ENCODE measurements around the gene IFTAP.

IFTAP gene

GRCh38 chr11:36578458-36578857 lies 15.8 kb upstream of the IFTAP start:
- peaks cover 5% of the 10 kb centered on the region; the same call in 1 of the 2 replicates for H3K9me3 ChIP-seq (ENCODE audit: control insufficient read depth, insufficient read depth, low read length)
- no peak overlapping the region for H3K9ac ChIP-seq (ENCODE audit: low read depth, low read length)
- no peaks in the 10 kb centered on the region; the same call in 1 of the 2 replicates for H3K36me3 ChIP-seq (ENCODE audit: insufficient read depth, low read length)
- H3K4me1 ChIP-seq (ENCODE audit: insufficient read depth, low read length), result no peaks in the 10 kb centered on the region

GRCh38 chr11:36581536-36581935 lies 12.8 kb upstream of the IFTAP start:
- Histone ChIP-seq H3K4me1 (ENCODE audit: insufficient read depth, low read length) (no peaks in the 10 kb centered on the region), H3K36me3 (ENCODE audit: insufficient read depth, low read length) (no peaks in the 10 kb centered on the region; the same call in 1 of the 2 replicates), H3K9ac (ENCODE audit: low read depth, low read length) (no peak overlapping the region), H3K9me3 (ENCODE audit: control insufficient read depth, insufficient read depth, low read length) (peaks cover 5% of the 10 kb centered on the region; the same call in 1 of the 2 replicates)

- no peak overlapping the region for H3K9ac ChIP-seq (ENCODE audit: low read depth, low read length)
Measured at GRCh38 chr11:36583667-36584066, 10.6 kb upstream of the IFTAP start.

GRCh38 chr11:36586543-36586942 lies 7.8 kb upstream of the IFTAP start:
- no peak overlapping the region for H3K9ac ChIP-seq (ENCODE audit: low read depth, low read length)

More at GRCh38 chr11:36583667-36584066, 10.6 kb upstream of the IFTAP start:
- H3K36me3 ChIP-seq (ENCODE audit: insufficient read depth, low read length), result no peaks in the 10 kb centered on the region; the same call in 1 of the 2 replicates
- no peaks in the 10 kb centered on the region for H3K4me1 ChIP-seq (ENCODE audit: insufficient read depth, low read length)
- H3K9me3 ChIP-seq (ENCODE audit: control insufficient read depth, insufficient read depth, low read length), result peaks cover 5% of the 10 kb centered on the region; the same call in 1 of the 2 replicates

GRCh38 chr11:36588099-36588498 lies 6.2 kb upstream of the IFTAP start:
- Histone ChIP-seq H3K4me1 (ENCODE audit: insufficient read depth, low read length) (no peaks in the 10 kb centered on the region), H3K36me3 (ENCODE audit: insufficient read depth, low read length) (no peaks in the 10 kb centered on the region), H3K9me3 (ENCODE audit: control insufficient read depth, insufficient read depth, low read length) (no peaks in the 10 kb centered on the region), H3K9ac (ENCODE audit: low read depth, low read length) (no peak overlapping the region)

More at GRCh38 chr11:36586543-36586942, 7.8 kb upstream of the IFTAP start:
- H3K4me1 ChIP-seq (ENCODE audit: insufficient read depth, low read length), result no peaks in the 10 kb centered on the region
- no peaks in the 10 kb centered on the region; the same call in 1 of the 2 replicates for H3K36me3 ChIP-seq (ENCODE audit: insufficient read depth, low read length)
- H3K9me3 ChIP-seq (ENCODE audit: control insufficient read depth, insufficient read depth, low read length), result peaks cover 5% of the 10 kb centered on the region; the same call in 1 of the 2 replicates

- no peaks in the 10 kb centered on the region for H3K4me1 ChIP-seq (ENCODE audit: insufficient read depth, low read length)
- H3K9me3 ChIP-seq (ENCODE audit: control insufficient read depth, insufficient read depth, low read length), result no peaks in the 10 kb centered on the region
- no peak overlapping the region for H3K9ac ChIP-seq (ENCODE audit: low read depth, low read length)
- H3K36me3 ChIP-seq (ENCODE audit: insufficient read depth, low read length), result no peaks in the 10 kb centered on the region
Measured at GRCh38 chr11:36590513-36590912, 3.8 kb upstream of the IFTAP start.

GRCh38 chr11:36591433-36591832 lies 2.9 kb upstream of the IFTAP start:
- H3K9me3 ChIP-seq (ENCODE audit: control insufficient read depth, insufficient read depth, low read length), result no peaks in the 10 kb centered on the region
- no peak overlapping the region for H3K9ac ChIP-seq (ENCODE audit: low read depth, low read length)
- no peaks in the 10 kb centered on the region for H3K4me1 ChIP-seq (ENCODE audit: insufficient read depth, low read length)
- H3K36me3 ChIP-seq (ENCODE audit: insufficient read depth, low read length), result no peaks in the 10 kb centered on the region

GRCh38 chr11:36596880-36597279 lies 2.6 kb downstream of the IFTAP start:
- no peaks in the 10 kb centered on the region for H3K36me3 ChIP-seq (ENCODE audit: insufficient read depth, low read length)
- no peaks in the 10 kb centered on the region for H3K4me1 ChIP-seq (ENCODE audit: insufficient read depth, low read length)
- no peak overlapping the region for H3K9ac ChIP-seq (ENCODE audit: low read depth, low read length)
- H3K9me3 ChIP-seq (ENCODE audit: control insufficient read depth, insufficient read depth, low read length), result no peaks in the 10 kb centered on the region

- no peaks in the 10 kb centered on the region for H3K9me3 ChIP-seq (ENCODE audit: control insufficient read depth, insufficient read depth, low read length)
- no peaks in the 10 kb centered on the region for H3K4me1 ChIP-seq (ENCODE audit: insufficient read depth, low read length)
- no peak within 1 kb of the TSS for H3K9ac ChIP-seq (ENCODE audit: low read depth, low read length)
- no peaks in the 10 kb centered on the region for H3K36me3 ChIP-seq (ENCODE audit: insufficient read depth, low read length)
Measured at GRCh38 chr11:36598051-36598450, 3.7 kb downstream of the IFTAP start, which contains the start of gene RAG2. Gene RAG2 (minus strand): TSS chr11:36598236. CDS start chr11:36594168, 4,068 bp downstream.

- Histone ChIP-seq H3K9ac (ENCODE audit: low read depth, low read length) (no peak overlapping the region), H3K9me3 (ENCODE audit: control insufficient read depth, insufficient read depth, low read length) (no peaks in the 10 kb centered on the region), H3K4me1 (ENCODE audit: insufficient read depth, low read length) (no peaks in the 10 kb centered on the region), H3K36me3 (ENCODE audit: insufficient read depth, low read length) (no peaks in the 10 kb centered on the region)
Measured at GRCh38 chr11:36600180-36600579, 5.9 kb downstream of the IFTAP start.

GRCh38 chr11:36601155-36601554 lies 6.9 kb downstream of the IFTAP start:
- Histone ChIP-seq H3K4me1 (ENCODE audit: insufficient read depth, low read length) (no peaks in the 10 kb centered on the region), H3K9me3 (ENCODE audit: control insufficient read depth, insufficient read depth, low read length) (no peaks in the 10 kb centered on the region), H3K36me3 (ENCODE audit: insufficient read depth, low read length) (no peaks in the 10 kb centered on the region), H3K9ac (ENCODE audit: low read depth, low read length) (no peak overlapping the region)

GRCh38 chr11:36602135-36602534 lies 7.8 kb downstream of the IFTAP start:
- Histone ChIP-seq H3K9ac (ENCODE audit: low read depth, low read length) (no peak overlapping the region), H3K36me3 (ENCODE audit: insufficient read depth, low read length) (no peaks in the 10 kb centered on the region), H3K9me3 (ENCODE audit: control insufficient read depth, insufficient read depth, low read length) (no peaks in the 10 kb centered on the region), H3K4me1 (ENCODE audit: insufficient read depth, low read length) (no peaks in the 10 kb centered on the region)

- H3K36me3 ChIP-seq (ENCODE audit: insufficient read depth, low read length), result no peaks in the 10 kb centered on the region
- H3K9ac ChIP-seq (ENCODE audit: low read depth, low read length), result no peak overlapping the region
- H3K4me1 ChIP-seq (ENCODE audit: insufficient read depth, low read length), result no peaks in the 10 kb centered on the region
- no peaks in the 10 kb centered on the region for H3K9me3 ChIP-seq (ENCODE audit: control insufficient read depth, insufficient read depth, low read length)
Measured at GRCh38 chr11:36605221-36606216, 11.2 kb downstream of the IFTAP start.

- Histone ChIP-seq H3K4me1 (ENCODE audit: insufficient read depth, low read length) (no peaks in the 10 kb centered on the region), H3K9ac (ENCODE audit: low read depth, low read length) (no peak overlapping the region), H3K36me3 (ENCODE audit: insufficient read depth, low read length) (no peaks in the 10 kb centered on the region), H3K9me3 (ENCODE audit: control insufficient read depth, insufficient read depth, low read length) (no peaks in the 10 kb centered on the region)
Measured at GRCh38 chr11:36608491-36609199, 14.3 kb downstream of the IFTAP start.
